ENCODE results near the gene SCNN1A.

DNA sequence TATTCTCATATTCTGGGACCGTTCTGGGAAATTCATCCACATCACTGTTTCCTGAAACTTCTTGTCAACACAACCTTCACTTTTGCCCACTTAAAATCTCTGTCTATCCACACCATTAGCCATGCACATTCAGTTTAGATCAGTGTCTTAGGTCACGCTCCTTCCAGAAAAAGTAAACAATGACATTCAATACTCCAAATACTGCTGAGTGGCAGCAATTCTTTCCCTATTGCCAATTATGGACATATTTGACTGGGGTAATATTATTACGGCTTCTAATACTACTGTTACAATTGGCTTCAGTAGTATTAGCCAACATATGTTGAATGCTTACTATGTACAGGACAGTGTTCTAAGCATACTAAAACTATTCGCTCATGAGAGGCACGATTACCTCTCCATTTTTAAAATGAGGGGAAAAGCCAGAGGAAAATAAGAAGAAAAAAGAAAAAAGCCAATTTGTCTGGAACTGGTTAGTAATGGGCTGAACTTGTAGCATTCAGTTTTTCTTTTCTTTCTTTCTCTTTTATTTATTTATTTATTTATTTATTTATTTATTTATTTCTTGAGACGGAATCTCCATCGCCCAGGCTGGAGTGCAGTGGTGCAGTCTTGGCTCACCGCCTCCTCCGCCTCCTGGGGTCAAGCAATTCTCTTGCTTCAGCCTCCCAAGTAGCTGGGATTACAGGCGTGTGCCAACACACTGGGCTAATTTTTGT, 32.0 kb upstream of the SCNN1A start:
- TF ChIP-seq ESRRA (CRISPR knock-in tag; IDR thresholded peaks at IDR 0.05; ENCODE audit: low read depth) (no peak), SSRP1 (CRISPR knock-in tag; IDR thresholded peaks at IDR 0.05) (no peak), EP300 (IDR thresholded peaks at IDR 0.05; ENCODE audit: low read depth in 2 of 2, low read length in 2 of 2) (no peak), EP300 (CRISPR knock-in tag; IDR thresholded peaks at IDR 0.05; ENCODE audit: borderline replicate concordance) (no peak), POLR2AphosphoS5 (IDR thresholded peaks at IDR 0.05; ENCODE audit: low read depth, low read length) (no peak), ZNF501 (CRISPR knock-in tag; IDR thresholded peaks at IDR 0.05) (no peak)
- TF ChIP-seq, protein P1, sequence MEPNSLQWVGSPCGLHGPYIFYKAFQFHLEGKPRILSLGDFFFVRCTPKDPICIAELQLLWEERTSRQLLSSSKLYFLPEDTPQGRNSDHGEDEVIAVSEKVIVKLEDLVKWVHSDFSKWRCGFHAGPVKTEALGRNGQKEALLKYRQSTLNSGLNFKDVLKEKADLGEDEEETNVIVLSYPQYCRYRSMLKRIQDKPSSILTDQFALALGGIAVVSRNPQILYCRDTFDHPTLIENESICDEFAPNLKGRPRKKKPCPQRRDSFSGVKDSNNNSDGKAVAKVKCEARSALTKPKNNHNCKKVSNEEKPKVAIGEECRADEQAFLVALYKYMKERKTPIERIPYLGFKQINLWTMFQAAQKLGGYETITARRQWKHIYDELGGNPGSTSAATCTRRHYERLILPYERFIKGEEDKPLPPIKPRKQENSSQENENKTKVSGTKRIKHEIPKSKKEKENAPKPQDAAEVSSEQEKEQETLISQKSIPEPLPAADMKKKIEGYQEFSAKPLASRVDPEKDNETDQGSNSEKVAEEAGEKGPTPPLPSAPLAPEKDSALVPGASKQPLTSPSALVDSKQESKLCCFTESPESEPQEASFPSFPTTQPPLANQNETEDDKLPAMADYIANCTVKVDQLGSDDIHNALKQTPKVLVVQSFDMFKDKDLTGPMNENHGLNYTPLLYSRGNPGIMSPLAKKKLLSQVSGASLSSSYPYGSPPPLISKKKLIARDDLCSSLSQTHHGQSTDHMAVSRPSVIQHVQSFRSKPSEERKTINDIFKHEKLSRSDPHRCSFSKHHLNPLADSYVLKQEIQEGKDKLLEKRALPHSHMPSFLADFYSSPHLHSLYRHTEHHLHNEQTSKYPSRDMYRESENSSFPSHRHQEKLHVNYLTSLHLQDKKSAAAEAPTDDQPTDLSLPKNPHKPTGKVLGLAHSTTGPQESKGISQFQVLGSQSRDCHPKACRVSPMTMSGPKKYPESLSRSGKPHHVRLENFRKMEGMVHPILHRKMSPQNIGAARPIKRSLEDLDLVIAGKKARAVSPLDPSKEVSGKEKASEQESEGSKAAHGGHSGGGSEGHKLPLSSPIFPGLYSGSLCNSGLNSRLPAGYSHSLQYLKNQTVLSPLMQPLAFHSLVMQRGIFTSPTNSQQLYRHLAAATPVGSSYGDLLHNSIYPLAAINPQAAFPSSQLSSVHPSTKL (CRISPR knock-in tag; IDR thresholded peaks at IDR 0.05), result no peak

Measured in HepG2 (cell line).